HCT116 (cell line): ENCODE results near the gene CHRND. TPM values are rescaled to one million over a fixed set of nuclear protein-coding genes. Genes with fewer than 3 reads are reported as not detected.

Experiments
- ATAC-seq: fragments of 200-7000 bp; cut with Tn5 transposase; 2 replicates; pipeline ENCODE4 v1.9.1; 2020; ENCODE audit warnings: mild to moderate bottlenecking, moderate library complexity
- BruUV-seq: library from RNA; stranded (reverse); fragments of 400-500 nt; replicated peaks from 2 replicates; lab custom pipeline; 2021; lab: Mats Ljungman, UMichigan
- CTCF ChIA-PET: fragments of 300-600 bp; sonication (Branson Sonifier 250); formaldehyde crosslinking; loops from one replicate; lab custom pipeline; 2021; ENCODE audit warnings: antibody characterized with exemption; lab: Charles Lee
- POLR2A ChIA-PET: fragments of 300-600, 350-600 bp; sonication (Branson Sonifier 250); formaldehyde crosslinking; loops from one replicate; lab custom pipeline; 2021; ENCODE audit warnings: antibody characterized with exemption; lab: Charles Lee
- RAD21 ChIA-PET, 2 experiments: fragments of 300-600 bp; sonication (Branson Sonifier 250); formaldehyde crosslinking; loops; one replicate each; lab custom pipeline; 2023; ENCODE audit warnings: low total read pairs in 2 of 2; ENCODE audit not compliant: uncharacterized antibody in 2 of 2, unreplicated experiment in 2 of 2, low non-redundant PET in 1 of 2; lab: Charles Lee
- DNase-seq: peaks from one replicate; pipeline ENCODE4 v3.0.0-alpha.2; 2010; ENCODE audit warnings: low read depth, low spot score
- H2AFZ ChIP-seq: fragments of 200-600 bp; shearing (Covaris generic), sonication (generic); 2 replicates; pipeline ENCODE4 v1.6.1; 2017; ENCODE audit warnings: low read depth, mixed run types, mixed read lengths, antibody characterized with exemption, low read length; ENCODE audit not compliant: poor library complexity, severe bottlenecking
- H3K27ac ChIP-seq: 2 replicates; pipeline ENCODE4 v1.5.1; 2012; ENCODE audit warnings: low read depth, low read length
- H3K27me3 ChIP-seq: fragments of 200-600 bp; sonication (generic); 2 replicates; pipeline ENCODE4 v1.6.1; 2016; ENCODE audit warnings: mixed run types, low read length, mixed read lengths; ENCODE audit not compliant: insufficient read depth
- H3K36me3 ChIP-seq, 2 experiments: fragments of 200-500 bp in 1 of 2; fragments of 200-600 bp in 1 of 2; sonication (Bioruptor generic) in 1 of 2; sonication (generic) in 1 of 2; 2 replicates each; pipeline versions ENCODE4 v1.5.1 to v1.6.1; 2014 to 2016; ENCODE audit warnings: low read length in 2 of 2, inconsistent platforms in 1 of 2, mixed read lengths in 1 of 2, mixed run types in 1 of 2; ENCODE audit not compliant: insufficient read depth in 2 of 2, control insufficient read depth in 1 of 2
- H3K4me1 ChIP-seq, 2 experiments: fragments of 200-600 bp in 1 of 2; sonication (generic) in 1 of 2; 2 replicates each; pipeline versions ENCODE4 v1.5.1 to v1.6.1; 2012 to 2017; ENCODE audit warnings: low read length in 2 of 2, inconsistent platforms in 1 of 2, mild to moderate bottlenecking in 1 of 2, mixed read lengths in 1 of 2, mixed run types in 1 of 2, moderate library complexity in 1 of 2; ENCODE audit not compliant: insufficient read depth in 2 of 2, control insufficient read depth in 1 of 2
- H3K4me2 ChIP-seq: fragments of 200-600 bp; sonication (generic); 2 replicates; pipeline ENCODE4 v1.6.1; 2017; ENCODE audit warnings: mixed run types, low read length, mixed read lengths
- H3K4me3 ChIP-seq, 2 experiments: fragments of 200-600 bp in 1 of 2; sonication (generic) in 1 of 2; replicated peaks in 1 of 2; 2 replicates each; pipeline ENCODE4 v1.5.1; 2011 to 2016; ENCODE audit warnings: low read length in 2 of 2, control low read depth in 1 of 2, low read depth in 1 of 2, mild to moderate bottlenecking in 1 of 2, mixed read lengths in 1 of 2, mixed run types in 1 of 2
- H3K79me2 ChIP-seq: fragments of 200-600 bp; sonication (generic); 2 replicates; pipeline ENCODE4 v1.6.1; 2017; ENCODE audit warnings: mild to moderate bottlenecking, mixed run types, low read length, moderate library complexity, mixed read lengths; ENCODE audit not compliant: insufficient read depth
- H3K9ac ChIP-seq: fragments of 200-600 bp; sonication (generic); 2 replicates; pipeline ENCODE4 v1.6.1; 2016; ENCODE audit warnings: low read length, mixed read lengths
- H3K9me2 ChIP-seq: fragments of 200-600 bp; sonication (generic), shearing (Covaris generic); 2 replicates; pipeline ENCODE4 v1.6.1; 2017; ENCODE audit warnings: mixed run types, mild to moderate bottlenecking, moderate library complexity; ENCODE audit not compliant: insufficient read depth
- H3K9me3 ChIP-seq, 2 experiments: fragments of 200-500 bp in 1 of 2; fragments of 200-600 bp in 1 of 2; sonication (Bioruptor generic) in 1 of 2; sonication (generic) in 1 of 2; 2 replicates each; pipeline ENCODE4 v1.6.1; 2014 to 2017; ENCODE audit warnings: low read length in 2 of 2, mixed read lengths in 2 of 2, inconsistent platforms in 1 of 2, low read depth in 1 of 2, mild to moderate bottlenecking in 1 of 2, mixed run types in 1 of 2, moderate library complexity in 1 of 2; ENCODE audit not compliant: control insufficient read depth in 1 of 2, insufficient read depth in 1 of 2
- H4K20me1 ChIP-seq: fragments of 200-600 bp; sonication (generic), shearing (Covaris generic); 2 replicates; pipeline ENCODE4 v1.6.1; 2017; ENCODE audit warnings: mixed run types, mild to moderate bottlenecking, moderate library complexity; ENCODE audit not compliant: insufficient read depth
- ATF3 ChIP-seq: IDR thresholded peaks from 2 replicates; pipeline ENCODE4 v1.6.1; 2012
- CBX3 ChIP-seq: IDR thresholded peaks from 2 replicates; pipeline ENCODE4 v1.6.1; 2012; ENCODE audit warnings: low read depth
- CTCF ChIP-seq, 3 experiments: fragments of 200-600 bp in 1 of 3; sonication (generic) in 1 of 3; IDR thresholded peaks in 2 of 3; conservative IDR thresholded peaks in 1 of 3; 2 replicates each; pipeline ENCODE4 v1.5.1; 2012 to 2017; ENCODE audit warnings: low read depth in 2 of 3, low read length in 2 of 3, antibody characterized with exemption in 1 of 3, borderline replicate concordance in 1 of 3, control low read depth in 1 of 3, mild to moderate bottlenecking in 1 of 3, mixed read lengths in 1 of 3, mixed run types in 1 of 3, moderate library complexity in 1 of 3; ENCODE audit not compliant: insufficient read depth in 1 of 3
- EGR1 ChIP-seq: IDR thresholded peaks from 2 replicates; pipeline ENCODE4 v1.6.1; 2012; ENCODE audit warnings: low read depth
- ELF1 ChIP-seq: IDR thresholded peaks from 2 replicates; pipeline ENCODE4 v1.6.1; 2012; ENCODE audit warnings: low read depth, borderline replicate concordance
- EZH2 ChIP-seq: fragments of 200-600 bp; sonication (generic); IDR thresholded peaks from 2 replicates; pipeline ENCODE4 v1.6.1; 2017; ENCODE audit warnings: antibody characterized with exemption, mixed run types
- EZH2phosphoT487 ChIP-seq: fragments of 200-600 bp; IDR thresholded peaks from 2 replicates; pipeline ENCODE4 v1.6.1; 2018; ENCODE audit warnings: antibody characterized with exemption, borderline replicate concordance
- FOSL1 ChIP-seq: IDR thresholded peaks from 2 replicates; pipeline ENCODE4 v1.6.1; 2012; ENCODE audit warnings: low read depth
- JUND ChIP-seq: IDR thresholded peaks from 2 replicates; pipeline ENCODE4 v1.6.1; 2012
- POLR2A ChIP-seq: IDR thresholded peaks from 2 replicates; pipeline ENCODE4 v1.7.0; 2011; ENCODE audit warnings: borderline replicate concordance; ENCODE audit not compliant: insufficient read depth, insufficient read length; ENCODE audit errors: extremely low read depth
- POLR2AphosphoS5 ChIP-seq: IDR thresholded peaks from 2 replicates; pipeline ENCODE4 v1.6.1; 2011; ENCODE audit warnings: mild to moderate bottlenecking, low read depth, low read length, moderate library complexity
- RAD21 ChIP-seq: IDR thresholded peaks from 2 replicates; pipeline ENCODE4 v1.6.1; 2012; ENCODE audit warnings: low read depth, mild to moderate bottlenecking
- REST ChIP-seq: IDR thresholded peaks from 2 replicates; pipeline ENCODE4 v1.6.1; 2012; ENCODE audit warnings: low read depth
- SIN3A ChIP-seq: IDR thresholded peaks from 2 replicates; pipeline ENCODE4 v1.6.1; 2012; ENCODE audit warnings: low read depth
- SP1 ChIP-seq: IDR thresholded peaks from 2 replicates; pipeline ENCODE4 v1.6.1; 2012; ENCODE audit warnings: low read depth
- SRF ChIP-seq: IDR thresholded peaks from 2 replicates; pipeline ENCODE4 v1.6.1; 2012; ENCODE audit warnings: low read depth
- TCF7L2 ChIP-seq: IDR thresholded peaks from 2 replicates; pipeline ENCODE4 v1.7.0; 2011; ENCODE audit warnings: borderline replicate concordance, inconsistent platforms; ENCODE audit not compliant: insufficient read depth, insufficient read length; ENCODE audit errors: extremely low read depth
- YY1 ChIP-seq: IDR thresholded peaks from 2 replicates; pipeline ENCODE4 v1.6.1; 2011; ENCODE audit warnings: low read length, low read depth, moderate library complexity, mild to moderate bottlenecking; ENCODE audit not compliant: insufficient replicate concordance; ENCODE audit errors: extremely low read depth
- ZBTB33 ChIP-seq: IDR thresholded peaks from 2 replicates; pipeline ENCODE4 v1.6.1; 2011; ENCODE audit warnings: mild to moderate bottlenecking, low read length, moderate library complexity; ENCODE audit not compliant: insufficient replicate concordance; ENCODE audit errors: extremely low read depth
- ZFX ChIP-seq: fragments of 450-650 bp; IDR thresholded peaks from 2 replicates; pipeline ENCODE4 v1.6.1; 2017
- ZNF274 ChIP-seq: fragments of 200-500 bp; sonication (Bioruptor generic); IDR thresholded peaks from 2 replicates; pipeline ENCODE4 v1.6.1; 2014; ENCODE audit warnings: mild to moderate bottlenecking, low read depth, low read length, inconsistent platforms
- intact Hi-C: fragments of 100-400 bp; cut with micrococcal nuclease; formaldehyde crosslinking; loops from 2 replicates; pipeline ENCODE4 v1.10.0; 2022
- total RNA-seq: library from RNA; stranded (reverse); gene quantifications from one replicate; pipeline ENCODE4 v1.2.1, GENCODE V29; 2021; ENCODE audit not compliant: unreplicated experiment

The CHRND gene
- total RNA-seq, 1 experiment from 2014 or later = not detected

GRCh38 chr2:232568161-232568560, 42.2 kb downstream of the CHRND start:
- H4K20me1 ChIP-seq = no peaks in the 10 kb centered on the region
- peak overlapping the region; percentile 38 for H3K9ac ChIP-seq
- H2AFZ ChIP-seq = no peak overlapping the region
- no peaks in the 10 kb centered on the region for H3K9me3 ChIP-seq
- H3K27me3 ChIP-seq = no peaks in the 10 kb centered on the region
- peaks cover 20 to 47% of the 10 kb centered on the region in 2 experiments; a peak in 3 of 4 replicates for H3K36me3 ChIP-seq
- peak overlapping the region in 1 of 2 experiments; percentile 37; a peak in 2 of 4 replicates for H3K4me3 ChIP-seq
- H3K27ac ChIP-seq = peak overlapping the region; percentile 52; the same call in 1 of the 2 replicates
- BruUV-seq = no TSS peak
- H3K9me2 ChIP-seq = no peaks in the 10 kb centered on the region
- intact Hi-C loops = no loop called here
- peak overlapping the region; percentile 65 for H3K4me2 ChIP-seq
- ChIA-PET CTCF (no interaction called here), POLR2A (interaction anchor here (2.0 kb wide), 1 partner anchor 18 kb away, joined by 6 read pairs; the partner anchor contains the start of genes EIF4E2 and TIGD1), RAD21 (no interaction called here)
- H3K4me1 ChIP-seq = peaks cover 15 to 23% of the 10 kb centered on the region in 2 experiments
- H3K79me2 ChIP-seq = no peaks in the 10 kb centered on the region
- DNase-seq (peak; percentile 48), ATAC-seq (peak; percentile 92)
- peak; percentile 91 for TF ChIP-seq TCF7L2
- no peak for TF ChIP-seq ZBTB33
- 0 out of 2 replicates have a peak, but pooled peaks have one; percentile 18 for TF ChIP-seq SIN3A
- TF ChIP-seq FOSL1 = peak; percentile 87
- TF ChIP-seq ELF1 = no peak
- peak; percentile 51 for TF ChIP-seq SP1
- TF ChIP-seq RAD21 = 0 out of 2 replicates have a peak, but pooled peaks have one; percentile 8
- no peak for TF ChIP-seq EZH2
- peak; percentile 88 for TF ChIP-seq JUND
- TF ChIP-seq ATF3 = no peak
- TF ChIP-seq CBX3 = peak; percentile 71; the same call in 1 of the 2 replicates
- TF ChIP-seq REST = no peak
- no peak for TF ChIP-seq ZFX
- TF ChIP-seq YY1 = no peak
- no peak for TF ChIP-seq ZNF274
- no peak for TF ChIP-seq EZH2phosphoT487
- TF ChIP-seq CTCF (IDR thresholded peaks at IDR 0.05 in 2 of 3, conservative IDR thresholded peaks at IDR 0.05 in 1 of 3; ENCODE audit: borderline replicate concordance in 1 of 3, insufficient read depth in 1 of 3, low read depth in 2 of 3, low read length in 2 of 3) = no peak
- peak; percentile 61 for TF ChIP-seq SRF
- no peak for TF ChIP-seq POLR2A
- TF ChIP-seq POLR2AphosphoS5 = peak; percentile 47; the same call in 1 of the 2 replicates
- no peak for TF ChIP-seq EGR1
